ENCODE measurements around the gene ANKUB1. TPM values are rescaled to one million over a fixed set of nuclear protein-coding genes. Genes with fewer than 3 reads are reported as not detected.

The ANKUB1 gene
- total RNA-seq, 2 donors from 2014 or later: not detected

DNA sequence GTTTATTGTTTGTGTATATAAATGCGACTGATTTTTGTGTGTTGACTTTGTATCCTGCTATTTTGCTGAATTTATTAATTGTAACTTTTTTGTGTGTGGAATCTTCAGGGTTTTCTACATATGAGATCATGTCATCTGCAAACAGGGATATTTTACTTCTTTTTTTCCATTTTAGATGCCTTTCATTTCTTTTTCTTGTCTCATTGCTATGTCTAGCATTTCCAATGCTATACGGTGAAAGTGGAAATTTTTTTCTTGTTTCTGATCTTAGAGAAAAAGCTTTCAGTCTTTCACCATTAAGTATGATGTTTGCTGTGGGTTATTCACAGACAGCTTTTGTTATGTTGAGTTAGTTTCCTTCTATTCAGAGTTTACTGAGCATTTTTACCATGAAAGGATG, 71.4 kb downstream of the ANKUB1 start:
- no peak overlapping the region for H3K9ac ChIP-seq (ENCODE audit: low read depth in 2 of 2, low read length in 2 of 2)
- intact Hi-C loops (cut with DNase I): no loop called here
- no peak for DNase-seq

DNA sequence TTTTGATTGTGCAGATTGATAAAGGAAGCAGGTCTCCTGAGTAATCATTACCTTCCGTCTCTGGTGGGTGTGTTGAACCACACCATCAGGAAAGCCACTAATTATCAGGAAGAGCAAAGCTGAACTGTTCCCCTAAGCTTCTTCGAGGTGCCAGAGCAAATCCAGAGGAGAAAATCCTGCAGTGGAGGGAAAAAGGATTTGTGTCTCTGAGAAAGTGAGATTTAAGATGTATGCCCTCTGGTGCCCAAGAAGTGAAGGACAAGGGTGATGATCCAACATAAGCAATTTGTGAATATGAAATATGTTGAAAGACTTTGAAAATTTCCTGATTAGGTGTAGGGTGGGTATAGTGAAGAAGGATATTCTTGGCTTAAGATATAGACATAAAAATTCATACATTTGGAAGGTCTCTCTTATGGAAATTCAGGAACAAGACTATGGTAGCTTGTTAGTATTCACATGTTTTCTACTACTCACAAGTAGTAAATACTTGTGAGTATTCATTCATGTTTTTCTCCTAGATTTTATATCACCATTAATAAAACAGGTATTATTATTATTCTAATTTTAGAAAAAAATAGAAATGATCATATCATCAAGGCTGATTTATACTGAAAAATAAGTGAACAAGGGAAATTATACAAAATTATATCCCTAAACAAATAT, 74.8 kb downstream of the ANKUB1 start:
- Histone ChIP-seq H3K4me1 (no peaks in the 10 kb centered on the region), H3K4me3 (no peak overlapping the region), H3K9me3 (no peaks in the 10 kb centered on the region), H3K36me3 (no peaks in the 10 kb centered on the region), H3K27me3 (no peaks in the 10 kb centered on the region), H3K27ac (no peak overlapping the region), H3K9ac (ENCODE audit: low read depth in 2 of 2, low read length in 2 of 2) (peak overlapping the region in 1 of 2 donors; percentile 46)
- DNase-seq: peak; percentile 48
- intact Hi-C loops (cut with DNase I): loop anchor here (2.0 kb wide), 2 partner anchors 147 to 205 kb away; no protein-coding TSS in a partner anchor
- peak; percentile 62 for TF ChIP-seq CTCF (IDR thresholded peaks at IDR 0.05)

More for the DNA sequence above, 71.4 kb downstream of the ANKUB1 start:
- no peak for TF ChIP-seq CTCF (IDR thresholded peaks at IDR 0.05)
- H3K9me3 ChIP-seq: no peaks in the 10 kb centered on the region
- no peak overlapping the region for H3K4me3 ChIP-seq
- H3K27me3 ChIP-seq: no peaks in the 10 kb centered on the region
- H3K27ac ChIP-seq: no peak overlapping the region
- H3K36me3 ChIP-seq: no peaks in the 10 kb centered on the region
- H3K4me1 ChIP-seq: no peaks in the 10 kb centered on the region

GRCh38 chr3:149716984-149717383, 75.4 kb downstream of the ANKUB1 start:
- intact Hi-C loops (cut with DNase I): loop anchor here (2.0 kb wide), 1 partner anchor 204 kb away; no protein-coding TSS in a partner anchor
- Histone ChIP-seq H3K4me1 (no peaks in the 10 kb centered on the region), H3K27me3 (no peaks in the 10 kb centered on the region), H3K27ac (no peak overlapping the region), H3K9me3 (no peaks in the 10 kb centered on the region), H3K4me3 (no peak overlapping the region), H3K9ac (ENCODE audit: low read depth in 2 of 2, low read length in 2 of 2) (peak overlapping the region; percentile 33 to 46), H3K36me3 (no peaks in the 10 kb centered on the region)
- no peak for DNase-seq
- TF ChIP-seq CTCF (IDR thresholded peaks at IDR 0.05): no peak

GRCh38 chr3:149715247-149715646, 77.1 kb downstream of the ANKUB1 start:
- no peaks in the 10 kb centered on the region for H3K4me1 ChIP-seq
- no peak overlapping the region for H3K27ac ChIP-seq
- H3K36me3 ChIP-seq: no peaks in the 10 kb centered on the region
- H3K9me3 ChIP-seq: no peaks in the 10 kb centered on the region
- no peaks in the 10 kb centered on the region for H3K27me3 ChIP-seq
- H3K4me3 ChIP-seq: no peak overlapping the region
- no peak overlapping the region for H3K9ac ChIP-seq (ENCODE audit: low read depth in 2 of 2, low read length in 2 of 2)
- intact Hi-C loops (cut with DNase I): no loop called here
- DNase-seq: no peak
- no peak for TF ChIP-seq CTCF (IDR thresholded peaks at IDR 0.05)

DNA sequence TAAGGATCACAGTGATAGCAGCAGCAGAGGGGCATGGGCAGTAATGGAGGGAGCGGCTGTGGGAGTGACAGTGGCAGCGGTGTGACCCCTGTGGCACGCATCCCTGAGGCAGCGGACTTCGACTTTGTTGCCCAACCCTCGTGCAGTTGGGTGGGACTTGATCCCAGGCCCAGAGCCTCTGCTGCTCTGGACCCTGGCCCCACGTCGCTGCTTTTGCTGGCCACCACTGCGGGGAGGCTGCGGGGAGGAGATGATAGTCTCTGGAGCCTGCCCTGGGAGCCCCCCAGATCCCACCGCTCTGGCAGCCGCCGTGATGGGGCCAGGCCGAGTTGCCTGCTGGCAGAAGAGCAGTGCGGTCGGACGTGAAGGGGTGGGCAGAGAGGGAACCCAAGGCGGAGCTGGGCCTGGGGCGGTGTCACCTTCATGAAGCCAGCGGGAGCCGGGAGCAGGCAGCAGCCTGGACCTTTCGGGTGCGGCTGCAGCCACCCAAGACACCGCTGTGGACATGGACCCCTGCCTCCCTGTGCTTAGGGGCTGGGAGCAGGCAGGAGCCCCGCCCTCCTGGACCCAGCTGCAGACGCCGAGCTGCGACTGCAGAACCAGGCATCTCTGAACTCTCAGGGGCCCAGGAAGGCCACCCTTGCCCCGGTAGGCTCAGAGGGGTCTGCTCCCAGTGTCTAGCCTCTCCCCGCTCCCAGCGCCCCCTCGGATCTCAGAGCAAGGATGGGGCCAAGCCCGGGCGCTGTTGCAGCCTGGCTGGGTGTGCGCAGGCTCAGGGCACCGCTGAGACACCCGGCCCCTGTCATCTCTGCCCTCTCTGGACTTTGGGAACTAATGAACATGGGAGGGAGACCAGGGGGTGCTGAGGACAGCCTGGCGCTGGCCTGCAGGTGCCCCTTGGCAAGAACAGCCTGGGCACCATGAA, 78.4 kb downstream of the ANKUB1 start:
- intact Hi-C loops (cut with DNase I): no loop called here
- no peaks in the 10 kb centered on the region for H3K36me3 ChIP-seq
- no peak for DNase-seq
- H3K27ac ChIP-seq: no peak overlapping the region
- no peak overlapping the region for H3K9ac ChIP-seq (ENCODE audit: low read depth in 2 of 2, low read length in 2 of 2)
- no peaks in the 10 kb centered on the region for H3K27me3 ChIP-seq
- H3K4me1 ChIP-seq: no peaks in the 10 kb centered on the region
- no peaks in the 10 kb centered on the region for H3K9me3 ChIP-seq
- TF ChIP-seq CTCF (IDR thresholded peaks at IDR 0.05): no peak
- H3K4me3 ChIP-seq: no peak overlapping the region

Other genes with a start within 250 kb of the ANKUB1 start
- gene WWTR1, start 134.5 kb downstream of the ANKUB1 start, total RNA-seq: 10 to 100 TPM in 1 of 2 donors, 1 to 10 TPM in 1; 6.8 to 35.8 TPM
- 10 to 100 TPM; 22.5 to 30.7 TPM for gene COMMD2, start 40.1 kb downstream of the ANKUB1 start, total RNA-seq
- gene RNF13, start 20.7 kb upstream of the ANKUB1 start, total RNA-seq: 10 to 100 TPM; 41.3 to 49.1 TPM
- gene PFN2, start 178.3 kb upstream of the ANKUB1 start, total RNA-seq: 10 to 100 TPM; 35.7 to 40.3 TPM

All from colonic mucosa (tissue), 4 donors.